T-helper 2 cell (primary cell): ENCODE results near the gene ENO2.
"Not testable (repeated sequence)": the region's sequence is repeated elsewhere in the genome, so short reads cannot be mapped to it uniquely, and the experiment has no call there.

Experiments
- DNase-seq, 5 experiments: peaks; one replicate each; pipeline versions ENCODE4 v3.0.0 to v3.0.0-alpha.2; 2012 to 2022
- total RNA-seq, 2 donors: gene quantifications; one replicate each; lab custom pipeline; 2026; lab: John Stamatoyannopoulos, UW

ENO2 gene
- total RNA-seq, result 63.4 to 88.2 reads per million in 2 donors

- DNase-seq, result peak; percentile 68 to 89 (median 80)
Measured at GRCh38 chr12:6914246-6914946, at the start of gene ENO2. Gene ENO2 (plus strand): TSS chr12:6914580. CDS start chr12:6915833, 1,253 bp downstream.

GRCh38 chr12:6865307-6865706, 49.1 kb upstream of the ENO2 start:
- DNase-seq, result not testable (repeated sequence)

GRCh38 chr12:6866163-6866919, 48.0 kb upstream of the ENO2 start:
- DNase-seq, result no peak

- DNase-seq, result no peak
Measured at GRCh38 chr12:6866920-6867412, 47.4 kb upstream of the ENO2 start.

GRCh38 chr12:6867413-6868210, 46.8 kb upstream of the ENO2 start, which contains the start of gene TPI1:
Gene TPI1 (plus strand): TSS chr12:6867531. CDS start chr12:6867567, 36 bp downstream.
- DNase-seq, result peak; percentile 57 to 82 (median 70)

- peak in 1 of 5 experiments; percentile 38 for DNase-seq
Measured at GRCh38 chr12:6868211-6869048, 46.0 kb upstream of the ENO2 start.

GRCh38 chr12:6869049-6870021, 45.0 kb upstream of the ENO2 start:
- DNase-seq, result peak; percentile 57 to 82 (median 77)

- not testable (repeated sequence) for DNase-seq
Measured at GRCh38 chr12:6870304-6870703, 44.1 kb upstream of the ENO2 start.

GRCh38 chr12:6871052-6871957, 43.1 kb upstream of the ENO2 start:
- peak in 2 of 5 experiments; percentile 25 to 69 for DNase-seq

- peak; percentile 69 to 84 (median 77) for DNase-seq
Measured at GRCh38 chr12:6872073-6873048, 42.0 kb upstream of the ENO2 start.

- DNase-seq, result peak; percentile 97 to 99 (median 99)
Measured at GRCh38 chr12:6873094-6874014, 41.0 kb upstream of the ENO2 start, which contains the start of gene SPSB2. Gene SPSB2 (minus strand): TSS chr12:6873303. CDS start chr12:6872901, 402 bp downstream.

- DNase-seq, result not testable (repeated sequence)
Measured at GRCh38 chr12:6874015-6874368, 40.4 kb upstream of the ENO2 start.

GRCh38 chr12:6879824-6880223, 34.6 kb upstream of the ENO2 start:
- not testable (repeated sequence) for DNase-seq

- no peak for DNase-seq
Measured at GRCh38 chr12:6883252-6883651, 31.1 kb upstream of the ENO2 start.

GRCh38 chr12:6883683-6884082, 30.7 kb upstream of the ENO2 start:
- no peak for DNase-seq

GRCh38 chr12:6884539-6884938, 29.8 kb upstream of the ENO2 start:
- no peak for DNase-seq
